NCI-H1105 (cell line): ENCODE data around the gene EPN1.

Experiments used
- DNase-seq: peaks from one replicate; lab custom pipeline; 2025; lab: John Stamatoyannopoulos, UW

Gene EPN1

GRCh38 chr19:55660991-55661390 lies 14.0 kb upstream of the EPN1 start:
- DNase-seq = no peak

- DNase-seq = no peak
Observed at GRCh38 chr19:55661826-55662225, 13.2 kb upstream of the EPN1 start.

- no peak for DNase-seq
Observed at GRCh38 chr19:55663846-55664536, 11.0 kb upstream of the EPN1 start.

GRCh38 chr19:55666343-55667005 lies 8.6 kb upstream of the EPN1 start:
- no peak for DNase-seq

- no peak for DNase-seq
Observed at GRCh38 chr19:55667006-55667381, 8.0 kb upstream of the EPN1 start.

- DNase-seq = no peak
Observed at GRCh38 chr19:55667511-55667910, 7.5 kb upstream of the EPN1 start.

GRCh38 chr19:55667958-55668357 lies 7.1 kb upstream of the EPN1 start:
- DNase-seq = no peak

GRCh38 chr19:55668603-55669348 lies 6.2 kb upstream of the EPN1 start:
- DNase-seq = no peak

- no peak for DNase-seq
Observed at GRCh38 chr19:55669418-55670279, 5.4 kb upstream of the EPN1 start.

GRCh38 chr19:55670280-55671053 lies 4.6 kb upstream of the EPN1 start:
- no peak for DNase-seq

GRCh38 chr19:55671054-55671378 lies 4.0 kb upstream of the EPN1 start:
- DNase-seq = no peak

- no peak for DNase-seq
Observed at GRCh38 chr19:55672418-55672817, 2.6 kb upstream of the EPN1 start.

- DNase-seq = no peak
Observed at GRCh38 chr19:55673465-55673864, 1.6 kb upstream of the EPN1 start.

GRCh38 chr19:55673889-55674288 lies 1.1 kb upstream of the EPN1 start:
- DNase-seq = no peak

GRCh38 chr19:55674459-55674840 lies 576 bp upstream of the EPN1 start:
- DNase-seq = no peak

GRCh38 chr19:55675661-55676354 lies 782 bp downstream of the EPN1 start:
- DNase-seq = no peak

- DNase-seq = no peak
Observed at GRCh38 chr19:55676383-55676782, 1.4 kb downstream of the EPN1 start.

GRCh38 chr19:55676889-55677505 lies 2.0 kb downstream of the EPN1 start:
- DNase-seq = no peak

- no peak for DNase-seq
Observed at GRCh38 chr19:55677572-55678028, 2.6 kb downstream of the EPN1 start.

- DNase-seq = no peak
Observed at GRCh38 chr19:55678121-55678671, 3.2 kb downstream of the EPN1 start.
